WTC11 (cell line): Measurements from ENCODE around the gene TANGO6.

Source experiments
- CTCF ChIP-seq: fragments of 200-600 bp; IDR thresholded peaks from 2 replicates; pipeline ENCODE4 v1.8.0; 2022; ENCODE audit warnings: antibody characterized with exemption
- HMGXB4 ChIP-seq: sonication (generic); formaldehyde crosslinking; IDR thresholded peaks from 2 replicates; pipeline ENCODE4 v1.8.1; 2023; ENCODE audit warnings: mild to moderate bottlenecking, moderate library complexity, missing genetic modification reagents
- PREB ChIP-seq: sonication (generic); formaldehyde crosslinking; IDR thresholded peaks from 2 replicates; pipeline ENCODE4 v1.8.1; 2022; ENCODE audit warnings: mild to moderate bottlenecking, missing genetic modification reagents, moderate library complexity, borderline replicate concordance

GRCh38 chr16:68920349-68920748 lies 77.0 kb downstream of the TANGO6 start:
- TF ChIP-seq CTCF (no peak), PREB (CRISPR knock-in tag) (no peak), HMGXB4 (CRISPR knock-in tag) (no peak)
